Activated CD8-positive, alpha-beta memory T cell treated with anti-CD3 and anti-CD28 coated beads for 4 hours (primary cell): ENCODE results near the gene TSBP1.
"Not testable (repeated sequence)": the region's sequence is repeated elsewhere in the genome, so short reads cannot be mapped to it uniquely, and the experiment has no call there.

Source experiments
- DNase-seq, 2 donors: peaks; one replicate each; pipeline ENCODE4 v3.0.0-alpha.2; 2020; ENCODE audit warnings: low read depth in 2 of 2

The TSBP1 gene

GRCh38 chr6:32288426-32288825, 83.3 kb downstream of the TSBP1 start:
- DNase-seq, result no peak

GRCh38 chr6:32273801-32274577, 97.7 kb downstream of the TSBP1 start:
- not testable (repeated sequence) for DNase-seq

GRCh38 chr6:32271429-32271828, 100.3 kb downstream of the TSBP1 start:
- DNase-seq, result no peak

- not testable (repeated sequence) for DNase-seq
Observed at GRCh38 chr6:32268459-32268858, 103.2 kb downstream of the TSBP1 start.

- DNase-seq, result no peak
Observed at GRCh38 chr6:32267035-32267434, 104.7 kb downstream of the TSBP1 start.

- DNase-seq, result not testable (repeated sequence)
Observed at GRCh38 chr6:32257262-32257661, 114.4 kb downstream of the TSBP1 start.

GRCh38 chr6:32255199-32256153, 116.2 kb downstream of the TSBP1 start:
- DNase-seq, result peak; percentile 34 to 43

- no peak for DNase-seq
Observed at GRCh38 chr6:32254761-32255198, 116.9 kb downstream of the TSBP1 start.

GRCh38 chr6:32252331-32253009, 119.2 kb downstream of the TSBP1 start:
- DNase-seq, result no peak

- DNase-seq, result no peak
Observed at GRCh38 chr6:32249262-32249661, 122.4 kb downstream of the TSBP1 start.

GRCh38 chr6:32247401-32247800, 124.3 kb downstream of the TSBP1 start:
- no peak for DNase-seq

- DNase-seq, result peak; percentile 40 to 51
Observed at GRCh38 chr6:32244946-32245398, 126.7 kb downstream of the TSBP1 start.

GRCh38 chr6:32244270-32244669, 127.4 kb downstream of the TSBP1 start:
- DNase-seq, result no peak
